ENCODE results near the gene NAT14.

- no peak for TF ChIP-seq POLR2A (IDR thresholded peaks at IDR 0.05; ENCODE audit: low read depth, low read length)
- no peak for TF ChIP-seq TAF1 (IDR thresholded peaks at IDR 0.05; ENCODE audit: borderline replicate concordance, low read depth, low read length)
- no peak for TF ChIP-seq POLR2AphosphoS5 (IDR thresholded peaks at IDR 0.05; ENCODE audit: low read depth, low read length)
These were observed 8.2 kb downstream of the NAT14 start for GRCh38 chr19:55493052-55493644.

Data from GM12892 (cell line).